Neuronal stem cell (in vitro differentiated cells): ENCODE results near the gene PEDS1.
A peak's percentile ranks its signal among the peaks of the same experiment; 100 is the strongest.
"Not testable (repeated sequence)": the region's sequence is repeated elsewhere in the genome, so short reads cannot be mapped to it uniquely, and the experiment has no call there.

Source experiments
- DNase-seq: peaks from one replicate; pipeline ENCODE4 v3.0.0-alpha.2; 2013; ENCODE audit warnings: low spot score
- H2AFZ ChIP-seq: one replicate; pipeline ENCODE4 v1.6.1; 2013; ENCODE audit warnings: mild to moderate bottlenecking, low read length, inconsistent platforms
- H2AK5ac ChIP-seq: 2 replicates; pipeline ENCODE4 v1.6.1; 2013; ENCODE audit warnings: low read depth, mild to moderate bottlenecking, inconsistent platforms, low read length, moderate library complexity, mixed read lengths
- H2BK120ac ChIP-seq: 2 replicates; pipeline ENCODE4 v1.6.1; 2013; ENCODE audit warnings: low read depth, mild to moderate bottlenecking, inconsistent platforms, low read length, moderate library complexity, mixed read lengths
- H2BK12ac ChIP-seq: one replicate; pipeline ENCODE4 v1.6.1; 2013; ENCODE audit warnings: low read length, inconsistent platforms
- H2BK15ac ChIP-seq: 2 replicates; pipeline ENCODE4 v1.6.1; 2013; ENCODE audit warnings: mild to moderate bottlenecking, low read length, inconsistent platforms, mixed read lengths
- H2BK5ac ChIP-seq: one replicate; pipeline ENCODE4 v1.6.1; 2013; ENCODE audit warnings: inconsistent platforms, mild to moderate bottlenecking, low read length, moderate library complexity
- H3K14ac ChIP-seq: one replicate; pipeline ENCODE4 v1.6.1; 2013; ENCODE audit warnings: low read length, inconsistent platforms
- H3K18ac ChIP-seq: 2 replicates; pipeline ENCODE4 v1.6.1; 2013; ENCODE audit warnings: low read length, inconsistent platforms
- H3K23ac ChIP-seq: 2 replicates; pipeline ENCODE4 v1.6.1; 2013; ENCODE audit warnings: low read depth, mild to moderate bottlenecking, mixed read lengths, low read length, inconsistent platforms; ENCODE audit not compliant: poor library complexity
- H3K27ac ChIP-seq: replicated peaks from 3 replicates; pipeline ENCODE4 v1.5.1; 2013; ENCODE audit warnings: low read length, inconsistent platforms
- H3K27me3 ChIP-seq, 3 experiments: 2 replicates each; pipeline ENCODE4 v1.6.1; 2013; ENCODE audit warnings: low read length in 3 of 3, mild to moderate bottlenecking in 2 of 3, inconsistent platforms in 1 of 3, low read depth in 1 of 3, mixed read lengths in 1 of 3, moderate library complexity in 1 of 3; ENCODE audit not compliant: control insufficient read depth in 3 of 3, insufficient read depth in 3 of 3
- H3K36me3 ChIP-seq, 2 donors: replicated peaks in 1 of 2; 2 replicates each; pipeline ENCODE4 v1.6.1; 2013; ENCODE audit warnings: low read length in 2 of 2; ENCODE audit not compliant: control insufficient read depth in 2 of 2, insufficient read depth in 2 of 2
- H3K4ac ChIP-seq: 2 replicates; pipeline ENCODE4 v1.6.1; 2013; ENCODE audit warnings: inconsistent platforms, mild to moderate bottlenecking, low read length, moderate library complexity
- H3K4me1 ChIP-seq, 2 donors: 1 replicate in 1 of 2; 2 replicates in 1 of 2; pipeline ENCODE4 v1.6.1; 2013; ENCODE audit warnings: low read length in 2 of 2, low read depth in 1 of 2; ENCODE audit not compliant: control insufficient read depth in 2 of 2, insufficient read depth in 1 of 2
- H3K4me2 ChIP-seq: one replicate; pipeline ENCODE4 v1.6.1; 2013; ENCODE audit warnings: mild to moderate bottlenecking, low read length, inconsistent platforms; ENCODE audit not compliant: insufficient read depth, poor library complexity, severe bottlenecking
- H3K4me3 ChIP-seq, 2 donors: 2 replicates each; pipeline ENCODE4 v1.5.1; 2013; ENCODE audit warnings: low read length in 2 of 2, mild to moderate bottlenecking in 2 of 2, inconsistent platforms in 1 of 2, moderate library complexity in 1 of 2
- H3K79me1 ChIP-seq: one replicate; pipeline ENCODE4 v1.6.1; 2013; ENCODE audit warnings: low read depth, mild to moderate bottlenecking, inconsistent platforms, low read length, moderate library complexity
- H3K9ac ChIP-seq: one replicate; pipeline ENCODE4 v1.6.1; 2013; ENCODE audit warnings: mild to moderate bottlenecking, low read depth, low read length, inconsistent platforms; ENCODE audit not compliant: poor library complexity
- H3K9me3 ChIP-seq, 2 donors: replicated peaks in 1 of 2; 2 replicates each; pipeline versions ENCODE3 to v1.6.1; 2013; ENCODE audit warnings: low read length in 2 of 2, mild to moderate bottlenecking in 2 of 2, inconsistent platforms in 1 of 2, low read depth in 1 of 2, mixed read lengths in 1 of 2, moderate library complexity in 1 of 2; ENCODE audit not compliant: control insufficient read depth in 2 of 2, insufficient read depth in 1 of 2
- H4K8ac ChIP-seq: one replicate; pipeline ENCODE4 v1.6.1; 2013; ENCODE audit warnings: low read depth, mild to moderate bottlenecking, inconsistent platforms, low read length, moderate library complexity
- H4K91ac ChIP-seq: one replicate; pipeline ENCODE4 v1.6.1; 2013; ENCODE audit warnings: low read length, low read depth, mild to moderate bottlenecking, inconsistent platforms; ENCODE audit not compliant: poor library complexity
- WGBS, 2 donors: extraction: QIAGEN DNeasy Blood & Tissue Kit; methylation state at CpG; one replicate each; pipeline ENCODE4 v1.1.7; 2013; ENCODE audit warnings: missing lambda C conversion rate in 2 of 2, mixed read lengths in 1 of 2; ENCODE audit not compliant: insufficient read length in 2 of 2, insufficient replicate concordance in 1 of 2; ENCODE audit errors: extremely low coverage in 2 of 2; 5-methylcytosine and 5-hydroxymethylcytosine counted together

The PEDS1 gene

DNA sequence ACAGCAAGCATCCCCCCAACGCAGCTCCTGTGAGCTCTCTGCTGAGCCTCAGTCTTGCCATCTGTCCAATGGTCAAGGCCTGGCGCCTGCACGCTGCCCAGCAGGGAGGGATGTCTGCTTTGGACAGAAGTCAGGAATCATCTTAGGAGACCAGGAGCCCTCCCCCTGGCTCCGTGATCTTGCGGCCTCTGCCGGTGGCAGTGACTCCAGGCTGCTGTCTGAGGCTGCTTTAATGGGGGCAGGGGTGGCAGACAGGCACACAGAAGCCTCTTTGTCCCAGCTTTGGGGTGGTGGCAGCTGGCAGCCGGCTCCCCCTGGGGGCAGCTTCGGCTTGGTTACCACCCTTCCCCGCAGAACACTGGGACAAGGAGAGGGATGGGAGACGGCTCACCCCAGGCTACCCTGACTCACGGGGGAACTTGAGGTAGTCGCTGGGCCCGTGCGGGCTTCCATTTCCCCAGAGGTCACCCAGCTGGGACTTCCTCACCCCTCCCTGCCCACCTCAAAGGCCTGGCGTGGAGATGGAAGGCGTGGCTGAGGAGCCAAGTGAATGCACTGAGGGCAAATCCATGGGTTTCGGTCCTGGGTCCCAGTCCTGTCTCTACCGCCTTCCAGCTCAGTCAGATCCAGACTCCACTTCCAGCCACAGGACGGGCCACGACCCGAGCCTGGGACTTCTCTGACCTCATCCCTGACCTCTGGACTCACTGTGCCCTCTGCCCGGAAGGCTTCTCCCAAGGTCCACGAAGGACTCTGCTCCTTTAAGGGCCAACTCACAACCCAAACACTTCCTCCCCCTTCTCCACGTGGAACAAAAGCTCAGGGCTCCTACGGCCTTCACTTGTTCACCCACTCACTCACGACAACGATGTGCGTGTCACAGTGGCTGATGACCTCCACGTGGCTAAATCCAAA lies 14.8 kb downstream of the PEDS1 start:
- no peak overlapping the region for H3K4ac ChIP-seq
- WGBS, 2 donors = no CpG with 5 or more reads among the region's 29 CpGs
- H3K79me1 ChIP-seq = peaks cover 2% of the 10 kb centered on the region
- no peak overlapping the region for H3K4me3 ChIP-seq
- no peak overlapping the region for H2BK12ac ChIP-seq
- H3K18ac ChIP-seq = peak overlapping the region; percentile 35
- no peaks in the 10 kb centered on the region for H3K4me1 ChIP-seq
- H4K91ac ChIP-seq = no peak overlapping the region
- H2AK5ac ChIP-seq = no peak overlapping the region
- no peak for DNase-seq
- peaks cover 23 to 78% of the 10 kb centered on the region in 2 donors for H3K36me3 ChIP-seq
- no peak overlapping the region for H3K4me2 ChIP-seq
- no peak overlapping the region for H2BK120ac ChIP-seq
- no peak overlapping the region for H4K8ac ChIP-seq
- H3K14ac ChIP-seq = no peak overlapping the region
- H2AFZ ChIP-seq = no peak overlapping the region
- peak overlapping the region; percentile 19 for H3K23ac ChIP-seq
- H2BK5ac ChIP-seq = peak overlapping the region; percentile 10
- no peak overlapping the region for H3K27ac ChIP-seq
- H3K27me3 ChIP-seq = no peaks in the 10 kb centered on the region
- no peaks in the 10 kb centered on the region for H3K9me3 ChIP-seq
- no peak overlapping the region for H2BK15ac ChIP-seq
- no peak overlapping the region for H3K9ac ChIP-seq

DNA sequence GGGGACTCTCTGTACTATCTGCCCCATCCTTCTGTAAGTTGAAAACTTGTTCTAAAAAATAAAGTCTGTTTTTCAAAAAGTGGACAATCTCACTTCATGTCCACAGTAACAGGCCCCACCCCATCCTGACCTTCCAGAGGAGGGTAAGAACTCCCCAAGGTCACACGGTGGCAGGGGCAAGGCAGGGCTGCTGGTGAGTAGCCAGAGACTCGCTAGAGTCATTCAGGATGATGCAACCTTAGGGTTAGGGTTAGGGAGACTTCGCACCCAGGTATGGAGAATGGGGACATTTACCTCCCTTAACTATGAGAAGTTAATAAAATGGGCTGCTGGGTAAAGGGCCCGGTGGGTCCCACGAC lies 15.4 kb downstream of the PEDS1 start:
- no peak overlapping the region for H3K14ac ChIP-seq
- WGBS, 2 donors = no CpG with 5 or more reads among the region's 5 CpGs

DNA sequence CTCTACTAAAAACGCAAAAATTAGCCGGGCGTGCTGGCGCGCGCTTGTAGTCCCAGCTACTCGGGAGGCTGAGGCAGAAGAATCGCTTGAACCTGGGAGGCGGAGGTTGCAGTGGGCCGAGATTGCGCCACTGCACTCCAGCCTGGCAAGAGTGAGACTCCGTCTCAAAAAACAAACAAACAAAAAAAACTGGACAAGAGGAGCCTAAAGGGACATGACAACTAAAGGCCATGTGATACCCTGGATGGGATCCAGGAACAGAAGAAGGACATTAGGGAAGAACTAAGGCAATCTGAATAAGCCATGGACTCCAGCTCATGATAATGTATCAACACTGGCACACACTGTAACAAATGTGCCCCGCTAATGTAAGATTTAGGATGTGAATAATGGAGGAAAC lies 15.8 kb downstream of the PEDS1 start:
- not testable (repeated sequence) for H3K4me2 ChIP-seq, H2BK5ac ChIP-seq, H3K23ac ChIP-seq, H3K9ac ChIP-seq, H3K27me3 ChIP-seq, H4K8ac ChIP-seq, H3K4ac ChIP-seq, H3K79me1 ChIP-seq, H2AFZ ChIP-seq, H2BK15ac ChIP-seq, H4K91ac ChIP-seq, H3K9me3 ChIP-seq, DNase-seq, H3K4me3 ChIP-seq, H3K18ac ChIP-seq, H3K14ac ChIP-seq, H3K27ac ChIP-seq, H3K4me1 ChIP-seq, H2AK5ac ChIP-seq, H2BK12ac ChIP-seq, H2BK120ac ChIP-seq
- WGBS, 2 donors = no CpG with 5 or more reads among the region's 13 CpGs
- peaks cover 20 to 80% of the 10 kb centered on the region in 2 donors for H3K36me3 ChIP-seq

More for the DNA sequence above, 15.4 kb downstream of the PEDS1 start:
- DNase-seq = no peak
- H2BK12ac ChIP-seq = no peak overlapping the region
- H3K79me1 ChIP-seq = peaks cover 4% of the 10 kb centered on the region
- H3K9me3 ChIP-seq = no peaks in the 10 kb centered on the region
- H3K36me3 ChIP-seq = peaks cover 22 to 80% of the 10 kb centered on the region in 2 donors
- no peak overlapping the region for H3K9ac ChIP-seq
- no peak overlapping the region for H4K8ac ChIP-seq
- H3K4me2 ChIP-seq = no peak overlapping the region
- H3K27ac ChIP-seq = no peak overlapping the region
- H3K27me3 ChIP-seq = no peaks in the 10 kb centered on the region
- no peak overlapping the region for H3K23ac ChIP-seq
- H2BK5ac ChIP-seq = no peak overlapping the region
- H3K4me1 ChIP-seq = no peaks in the 10 kb centered on the region
- H2AFZ ChIP-seq = no peak overlapping the region
- H2BK15ac ChIP-seq = no peak overlapping the region
- no peak overlapping the region for H4K91ac ChIP-seq
- H3K4ac ChIP-seq = no peak overlapping the region
- no peak overlapping the region for H2AK5ac ChIP-seq
- H2BK120ac ChIP-seq = no peak overlapping the region
- no peak overlapping the region for H3K4me3 ChIP-seq
- H3K18ac ChIP-seq = no peak overlapping the region

DNA sequence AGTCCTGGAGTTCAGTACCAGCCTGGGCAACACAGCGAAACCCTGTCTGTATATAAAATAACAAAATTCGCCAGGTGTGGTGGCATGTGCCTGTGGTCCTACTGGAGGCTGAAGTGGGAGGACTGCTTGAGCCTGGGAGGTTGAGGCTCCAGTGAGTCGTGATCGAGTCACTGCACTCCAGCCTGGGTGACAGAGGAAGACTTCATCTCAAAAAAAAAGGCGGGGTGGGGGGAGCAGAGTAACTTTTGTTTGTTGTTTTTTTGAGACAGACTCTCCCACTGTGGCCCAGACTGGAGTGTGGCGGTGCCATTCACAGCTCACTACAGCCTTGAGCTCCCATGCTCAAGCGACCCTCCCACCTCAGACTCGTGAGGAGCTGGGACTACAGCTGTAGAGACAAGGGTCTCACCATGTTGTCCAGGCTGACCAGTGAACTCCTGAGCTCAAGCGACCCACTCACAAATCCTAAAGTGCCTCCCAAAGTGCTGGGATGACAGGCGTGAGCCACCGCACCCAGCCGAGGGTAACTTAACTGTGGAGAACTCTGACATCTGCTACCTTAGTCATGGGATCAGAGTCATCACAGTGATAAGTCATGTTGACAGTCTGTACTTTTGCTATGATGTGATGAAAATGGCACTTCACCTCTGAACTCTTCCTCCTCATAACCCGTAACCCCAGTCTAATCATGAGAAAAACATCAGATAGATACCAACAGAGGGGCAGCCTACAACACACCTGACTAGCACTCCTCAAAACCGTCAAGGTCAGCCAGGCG lies 16.5 kb downstream of the PEDS1 start:
- Histone ChIP-seq H3K4me3 (no peak overlapping the region), H3K14ac (no peak overlapping the region), H3K18ac (no peak overlapping the region), H3K9me3 (no peaks in the 10 kb centered on the region), H2BK15ac (no peak overlapping the region), H3K36me3 (peaks cover 18 to 82% of the 10 kb centered on the region in 2 donors), H2BK120ac (no peak overlapping the region), H3K4ac (no peak overlapping the region), H4K8ac (no peak overlapping the region), H3K27me3 (no peaks in the 10 kb centered on the region), H4K91ac (no peak overlapping the region), H2BK12ac (no peak overlapping the region), H3K27ac (no peak overlapping the region), H3K79me1 (peaks cover 4% of the 10 kb centered on the region), H3K4me1 (no peaks in the 10 kb centered on the region), H3K9ac (no peak overlapping the region), H3K23ac (no peak overlapping the region), H2AK5ac (no peak overlapping the region), H3K4me2 (no peak overlapping the region), H2AFZ (no peak overlapping the region), H2BK5ac (no peak overlapping the region)
- WGBS, 2 donors = no CpG with 5 or more reads among the region's 15 CpGs
- no peak for DNase-seq
